ENCODE measurements around the gene CISD3. TPM values are rescaled to one million over a fixed set of nuclear protein-coding genes. Genes with fewer than 3 reads are reported as not detected.
A peak's percentile ranks its signal among the peaks of the same experiment; 100 is the strongest.

CISD3 gene
- total RNA-seq, 2 donors from 2014 or later: 8.9 to 11.2 TPM

- peaks cover 50% of the 10 kb centered on the region for H3K4me1 Mint-ChIP-seq
These were observed 24.2 kb upstream of the CISD3 start for GRCh38 chr17:38705803-38706504.

GRCh38 chr17:38706505-38707216 is 23.5 kb upstream of the CISD3 start:
- peak; percentile 85 for DNase-seq
- Mint-ChIP-seq H3K27ac (peak overlapping the region; percentile 89), H3K36me3 (ENCODE audit: low read depth) (peaks cover 35% of the 10 kb centered on the region), H3K27me3 (ENCODE audit: insufficient read depth) (peaks cover 25% of the 10 kb centered on the region), H3K4me3 (peak overlapping the region; percentile 83), H3K4me1 (peaks cover 45% of the 10 kb centered on the region), H3K9me3 (no peaks in the 10 kb centered on the region)
- Histone ChIP-seq H3K27me3 (ENCODE audit: control insufficient read depth, insufficient read depth, low read length, poor library complexity, severe bottlenecking) (peaks cover 8% of the 10 kb centered on the region), H3K9me3 (ENCODE audit: control insufficient read depth, low read length) (no peaks in the 10 kb centered on the region), H3K4me3 (ENCODE audit: low read length) (peak overlapping the region; percentile 91), H3K4me1 (ENCODE audit: control insufficient read depth, insufficient read depth, low read length) (peaks cover 9% of the 10 kb centered on the region), H3K27ac (ENCODE audit: low read depth, low read length) (no peak overlapping the region), H3K36me3 (ENCODE audit: control insufficient read depth, insufficient read depth, low read length) (peaks cover 43% of the 10 kb centered on the region), H3K9ac (ENCODE audit: extremely low read depth, low read length, poor library complexity, severe bottlenecking) (peak overlapping the region; percentile 55)
- TF ChIP-seq, protein P1, sequence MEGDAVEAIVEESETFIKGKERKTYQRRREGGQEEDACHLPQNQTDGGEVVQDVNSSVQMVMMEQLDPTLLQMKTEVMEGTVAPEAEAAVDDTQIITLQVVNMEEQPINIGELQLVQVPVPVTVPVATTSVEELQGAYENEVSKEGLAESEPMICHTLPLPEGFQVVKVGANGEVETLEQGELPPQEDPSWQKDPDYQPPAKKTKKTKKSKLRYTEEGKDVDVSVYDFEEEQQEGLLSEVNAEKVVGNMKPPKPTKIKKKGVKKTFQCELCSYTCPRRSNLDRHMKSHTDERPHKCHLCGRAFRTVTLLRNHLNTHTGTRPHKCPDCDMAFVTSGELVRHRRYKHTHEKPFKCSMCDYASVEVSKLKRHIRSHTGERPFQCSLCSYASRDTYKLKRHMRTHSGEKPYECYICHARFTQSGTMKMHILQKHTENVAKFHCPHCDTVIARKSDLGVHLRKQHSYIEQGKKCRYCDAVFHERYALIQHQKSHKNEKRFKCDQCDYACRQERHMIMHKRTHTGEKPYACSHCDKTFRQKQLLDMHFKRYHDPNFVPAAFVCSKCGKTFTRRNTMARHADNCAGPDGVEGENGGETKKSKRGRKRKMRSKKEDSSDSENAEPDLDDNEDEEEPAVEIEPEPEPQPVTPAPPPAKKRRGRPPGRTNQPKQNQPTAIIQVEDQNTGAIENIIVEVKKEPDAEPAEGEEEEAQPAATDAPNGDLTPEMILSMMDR (conservative IDR thresholded peaks at IDR 0.05): no peak
- WGBS, 2 experiments (ENCODE audit: insufficient coverage in 1 of 2, insufficient read length in 1 of 2): 20 to 22% methylated on average over 5 to 20 of the region's 20 CpGs

More at GRCh38 chr17:38705803-38706504, 24.2 kb upstream of the CISD3 start:
- Mint-ChIP-seq H3K27me3 (ENCODE audit: insufficient read depth) (peaks cover 32% of the 10 kb centered on the region), H3K9me3 (no peaks in the 10 kb centered on the region), H3K4me3 (peak overlapping the region; percentile 83), H3K27ac (peak overlapping the region; percentile 89), H3K36me3 (ENCODE audit: low read depth) (peaks cover 28% of the 10 kb centered on the region)
- peaks cover 35% of the 10 kb centered on the region for H3K36me3 ChIP-seq (ENCODE audit: control insufficient read depth, insufficient read depth, low read length)
- peak overlapping the region; percentile 55 for H3K9ac ChIP-seq (ENCODE audit: extremely low read depth, low read length, poor library complexity, severe bottlenecking)
- DNase-seq: peak; percentile 88
- H3K4me1 ChIP-seq (ENCODE audit: control insufficient read depth, insufficient read depth, low read length): peaks cover 9% of the 10 kb centered on the region
- 0% methylated on average over 8 to 37 of the region's 38 CpGs for WGBS, 2 experiments (ENCODE audit: insufficient coverage in 1 of 2, insufficient read length in 1 of 2)
- H3K27ac ChIP-seq (ENCODE audit: low read depth, low read length): no peak overlapping the region
- H3K27me3 ChIP-seq (ENCODE audit: control insufficient read depth, insufficient read depth, low read length, poor library complexity, severe bottlenecking): peaks cover 16% of the 10 kb centered on the region
- peak overlapping the region; percentile 91 for H3K4me3 ChIP-seq (ENCODE audit: low read length)
- no peaks in the 10 kb centered on the region for H3K9me3 ChIP-seq (ENCODE audit: control insufficient read depth, low read length)
- TF ChIP-seq, protein P1 (conservative IDR thresholded peaks at IDR 0.05): no peak

GRCh38 chr17:38707678-38708351 is 22.3 kb upstream of the CISD3 start:
- H3K9ac ChIP-seq (ENCODE audit: extremely low read depth, low read length, poor library complexity, severe bottlenecking): no peak overlapping the region
- Mint-ChIP-seq H3K4me1 (peaks cover 45% of the 10 kb centered on the region), H3K36me3 (ENCODE audit: low read depth) (peaks cover 39% of the 10 kb centered on the region), H3K4me3 (peak overlapping the region; percentile 83), H3K9me3 (no peaks in the 10 kb centered on the region), H3K27me3 (ENCODE audit: insufficient read depth) (peaks cover 17% of the 10 kb centered on the region), H3K27ac (no peak overlapping the region)
- peaks cover 54% of the 10 kb centered on the region for H3K36me3 ChIP-seq (ENCODE audit: control insufficient read depth, insufficient read depth, low read length)
- no peak for DNase-seq
- no peak overlapping the region for H3K27ac ChIP-seq (ENCODE audit: low read depth, low read length)
- no peak overlapping the region for H3K4me3 ChIP-seq (ENCODE audit: low read length)
- H3K27me3 ChIP-seq (ENCODE audit: control insufficient read depth, insufficient read depth, low read length, poor library complexity, severe bottlenecking): peaks cover 6% of the 10 kb centered on the region
- TF ChIP-seq, protein P1 (conservative IDR thresholded peaks at IDR 0.05): no peak
- H3K4me1 ChIP-seq (ENCODE audit: control insufficient read depth, insufficient read depth, low read length): peaks cover 9% of the 10 kb centered on the region
- 93% methylated on average over 18 to 21 of the region's 21 CpGs for WGBS, 2 experiments (ENCODE audit: insufficient coverage in 1 of 2, insufficient read length in 1 of 2)
- H3K9me3 ChIP-seq (ENCODE audit: control insufficient read depth, low read length): no peaks in the 10 kb centered on the region
